Measurements from ENCODE around the gene TUBG2.
A peak's percentile ranks its signal among the peaks of the same experiment; 100 is the strongest.
"Not testable (repeated sequence)": the region's sequence is repeated elsewhere in the genome, so short reads cannot be mapped to it uniquely, and the experiment has no call there.

The TUBG2 gene

GRCh38 chr17:42659079-42659931 is at the start of gene TUBG2:
Gene TUBG2, plus strand, starts transcription at chr17:42659284. Its CDS starts 220 bp downstream, at chr17:42659504.
- peak; percentile 97 for DNase-seq

GRCh38 chr17:42609814-42610801 is 49.0 kb upstream of the TUBG2 start:
- not testable (repeated sequence) for DNase-seq

GRCh38 chr17:42612013-42612412 is 47.1 kb upstream of the TUBG2 start:
- no peak for DNase-seq

- DNase-seq: no peak
These were observed 45.3 kb upstream of the TUBG2 start for GRCh38 chr17:42613699-42614295.

GRCh38 chr17:42617956-42618431 is 41.1 kb upstream of the TUBG2 start:
- no peak for DNase-seq

- DNase-seq: no peak
These were observed 40.5 kb upstream of the TUBG2 start for GRCh38 chr17:42618442-42619150.

GRCh38 chr17:42621987-42622386 is 37.1 kb upstream of the TUBG2 start:
- DNase-seq: not testable (repeated sequence)

- DNase-seq: no peak
These were observed 35.8 kb upstream of the TUBG2 start for GRCh38 chr17:42623271-42623670.

- DNase-seq: no peak
These were observed 35.1 kb upstream of the TUBG2 start for GRCh38 chr17:42623732-42624596.

- DNase-seq: not testable (repeated sequence)
These were observed 31.9 kb upstream of the TUBG2 start for GRCh38 chr17:42627032-42627764.

- no peak for DNase-seq
These were observed 29.6 kb upstream of the TUBG2 start for GRCh38 chr17:42629411-42630009.

- no peak for DNase-seq
These were observed 26.1 kb upstream of the TUBG2 start for GRCh38 chr17:42632949-42633444.

- no peak for DNase-seq
These were observed 19.5 kb upstream of the TUBG2 start for GRCh38 chr17:42639525-42640113.

- no peak for DNase-seq
These were observed 19.0 kb upstream of the TUBG2 start for GRCh38 chr17:42640121-42640520.

GRCh38 chr17:42642336-42642735 is 16.7 kb upstream of the TUBG2 start:
- DNase-seq: no peak

- DNase-seq: no peak
These were observed 11.3 kb upstream of the TUBG2 start for GRCh38 chr17:42647778-42648177.

GRCh38 chr17:42651392-42651791 is 7.7 kb upstream of the TUBG2 start:
- no peak for DNase-seq

- no peak for DNase-seq
These were observed 5.6 kb upstream of the TUBG2 start for GRCh38 chr17:42653179-42654124.
